Measurements from ENCODE around the gene CRACDL. TPM values are rescaled to one million over a fixed set of nuclear protein-coding genes. Genes with fewer than 3 reads are reported as not detected.

CRACDL gene
- total and polyA plus RNA-seq, 2 of the 13 experiments (the other 11 are each of a cell fraction or from before 2014, with no cell fraction given), result 0.15 to 0.26 TPM

DNA sequence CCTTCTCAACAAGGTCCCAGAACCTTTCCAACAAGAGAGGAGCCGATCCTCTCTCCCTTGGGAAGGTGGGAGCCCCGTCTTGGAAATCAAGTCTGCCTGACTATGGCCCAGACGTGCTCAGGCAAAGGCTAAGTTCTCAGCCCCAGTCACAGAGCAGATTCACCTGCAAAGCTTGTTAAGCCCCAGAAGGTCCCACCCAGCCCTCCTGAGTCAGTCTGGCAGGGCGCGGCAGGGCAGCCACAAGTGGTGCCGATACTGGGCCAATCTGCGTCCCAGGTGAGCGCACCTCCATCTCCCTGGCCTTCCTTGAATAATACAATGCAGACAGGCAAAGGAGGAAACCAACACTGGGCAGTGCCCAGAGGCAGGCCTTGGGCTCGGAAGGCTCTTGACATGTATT lies 15.0 kb downstream of the CRACDL start (continued):
- no peak for TF ChIP-seq ZNF75D (CRISPR knock-in tag; IDR thresholded peaks at IDR 0.05; ENCODE audit: borderline replicate concordance)
- TF ChIP-seq, protein P1, sequence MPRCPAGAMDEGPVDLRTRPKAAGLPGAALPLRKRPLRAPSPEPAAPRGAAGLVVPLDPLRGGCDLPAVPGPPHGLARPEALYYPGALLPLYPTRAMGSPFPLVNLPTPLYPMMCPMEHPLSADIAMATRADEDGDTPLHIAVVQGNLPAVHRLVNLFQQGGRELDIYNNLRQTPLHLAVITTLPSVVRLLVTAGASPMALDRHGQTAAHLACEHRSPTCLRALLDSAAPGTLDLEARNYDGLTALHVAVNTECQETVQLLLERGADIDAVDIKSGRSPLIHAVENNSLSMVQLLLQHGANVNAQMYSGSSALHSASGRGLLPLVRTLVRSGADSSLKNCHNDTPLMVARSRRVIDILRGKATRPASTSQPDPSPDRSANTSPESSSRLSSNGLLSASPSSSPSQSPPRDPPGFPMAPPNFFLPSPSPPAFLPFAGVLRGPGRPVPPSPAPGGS (CRISPR knock-in tag; IDR thresholded peaks at IDR 0.05), result no peak

DNA sequence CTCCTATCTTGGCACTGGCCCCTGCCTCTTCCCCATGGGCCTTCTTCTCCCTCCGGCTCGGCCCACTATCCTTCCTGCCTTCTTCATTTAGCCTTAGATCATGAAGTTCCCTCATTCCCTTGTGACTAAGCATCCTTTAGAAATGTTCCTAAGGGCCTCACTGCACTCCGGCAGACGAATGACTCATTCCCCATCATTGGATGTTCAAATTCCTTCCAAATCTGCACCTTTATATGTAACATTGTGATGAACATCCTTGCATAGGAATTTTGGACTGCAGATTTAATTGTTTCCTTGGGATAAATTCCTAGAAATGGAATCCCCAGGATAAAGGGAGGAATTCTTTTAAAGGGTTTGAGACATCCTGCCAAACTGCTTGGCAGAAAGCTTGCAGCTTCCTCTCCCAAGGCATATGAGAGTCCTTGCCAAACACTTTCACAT lies 19.0 kb downstream of the CRACDL start:
- H3K27me3 ChIP-seq (ENCODE audit: control insufficient read depth in 1 of 2, insufficient read depth in 2 of 2, low read length in 2 of 2), result peaks cover 1 to 46% of the 10 kb centered on the region in 2 experiments; a peak in 4 of 5 replicates
- WGBS (ENCODE audit: low lambda C conversion rate), result 13% methylated on average over 4 of the region's 4 CpGs
- no peak overlapping the region for H2AFZ ChIP-seq (ENCODE audit: low read length)
- no peak overlapping the region for H3K27ac ChIP-seq (ENCODE audit: extremely low read length, insufficient read depth, low read length)
- H3K9ac ChIP-seq (ENCODE audit: insufficient read depth, low read depth, low read length), result no peak overlapping the region
- no peak overlapping the region for H3K4me2 ChIP-seq (ENCODE audit: low read depth, low read length)
- TF ChIP-seq PRPF4 (IDR thresholded peaks at IDR 0.05; ENCODE audit: low read depth, low read length, poor library complexity, severe bottlenecking), result no peak
- H3K4me3 ChIP-seq (replicated peaks in 1 of 3; ENCODE audit: insufficient read depth in 1 of 3, low read depth in 2 of 3, low read length in 3 of 3), result no peak overlapping the region
- no peak for DNase-seq (ENCODE audit: low spot score)
- no TSS peak for BruUV-seq (replicated peaks)
- CTCF ChIA-PET (ENCODE audit: low intra/inter-chr PET ratio, low total read pairs), result no interaction called here
- no peaks in the 10 kb centered on the region for H4K20me1 ChIP-seq (ENCODE audit: insufficient read depth, low read length)
- POLR2A ChIA-PET, result no interaction called here
- intact Hi-C loops (cut with micrococcal nuclease; ENCODE audit: unreplicated experiment), result no loop called here
- in situ Hi-C loops (cut with HindIII; ENCODE audit: extremely low pct_ligation_motif_present, low pct_unique_long_range_greater_than_20kb), result no loop called here
- H3K79me2 ChIP-seq (ENCODE audit: insufficient read depth, low read length), result no peaks in the 10 kb centered on the region
- H3K36me3 ChIP-seq (replicated peaks in 1 of 2; ENCODE audit: control insufficient read depth in 1 of 2, insufficient read depth in 2 of 2, low read length in 2 of 2), result no peaks in the 10 kb centered on the region; a peak in 1 of 5 replicates
- peaks cover 7% of the 10 kb centered on the region for H3K4me1 ChIP-seq (ENCODE audit: insufficient read depth, low read length)
- no peaks in the 10 kb centered on the region for H3K9me3 ChIP-seq (ENCODE audit: low read length)
- no peak for ATAC-seq
- FAIRE-seq, result no peak

DNA sequence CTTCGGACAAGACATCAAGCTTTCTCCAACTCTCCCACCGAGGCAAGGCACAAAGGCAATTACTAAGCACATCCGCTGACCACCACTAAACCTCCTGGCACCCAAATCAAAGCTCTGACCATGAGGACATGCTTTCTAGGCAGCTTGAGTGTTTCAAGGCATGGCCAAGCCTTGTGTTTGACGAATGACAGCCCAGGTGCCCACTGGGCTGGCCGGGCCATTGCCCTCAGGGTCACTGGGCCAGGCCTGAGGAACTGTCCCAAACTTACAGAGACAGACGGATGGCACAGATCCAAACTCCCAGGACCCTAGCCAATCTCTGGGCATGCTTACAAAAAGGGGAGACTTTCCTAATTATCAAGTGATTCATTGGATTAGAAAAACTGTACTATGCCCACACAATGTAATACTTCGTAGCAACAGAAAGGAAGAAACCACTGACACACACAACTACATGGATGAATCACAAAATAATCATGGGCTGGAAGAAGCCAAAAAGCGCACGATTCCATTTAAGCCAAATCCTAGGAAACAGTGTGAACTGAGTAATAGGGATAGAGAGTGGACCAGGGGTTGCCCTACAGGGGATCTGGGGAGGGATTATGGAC lies 20.2 kb downstream of the CRACDL start:
- Histone ChIP-seq H2AFZ (ENCODE audit: low read length) (no peak overlapping the region), H3K4me2 (ENCODE audit: low read depth, low read length) (no peak overlapping the region), H3K27me3 (ENCODE audit: control insufficient read depth in 1 of 2, insufficient read depth in 2 of 2, low read length in 2 of 2) (peaks cover 1 to 52% of the 10 kb centered on the region in 2 experiments; a peak in 4 of 5 replicates), H3K4me1 (ENCODE audit: insufficient read depth, low read length) (peaks cover 19% of the 10 kb centered on the region), H3K4me3 (replicated peaks in 1 of 3; ENCODE audit: insufficient read depth in 1 of 3, low read depth in 2 of 3, low read length in 3 of 3) (no peak overlapping the region), H4K20me1 (ENCODE audit: insufficient read depth, low read length) (no peaks in the 10 kb centered on the region), H3K9ac (ENCODE audit: insufficient read depth, low read depth, low read length) (no peak overlapping the region), H3K36me3 (replicated peaks in 1 of 2; ENCODE audit: control insufficient read depth in 1 of 2, insufficient read depth in 2 of 2, low read length in 2 of 2) (no peaks in the 10 kb centered on the region; a peak in 1 of 5 replicates), H3K27ac (ENCODE audit: extremely low read length, insufficient read depth, low read length) (no peak overlapping the region), H3K9me3 (ENCODE audit: low read length) (no peaks in the 10 kb centered on the region), H3K79me2 (ENCODE audit: insufficient read depth, low read length) (no peaks in the 10 kb centered on the region)
- BruUV-seq (replicated peaks), result no TSS peak
- TF ChIP-seq ZNF543 (CRISPR knock-in tag; IDR thresholded peaks at IDR 0.05) (no peak), SAP130 (CRISPR knock-in tag; IDR thresholded peaks at IDR 0.05; ENCODE audit: low read depth) (no peak)
- CTCF ChIA-PET (ENCODE audit: low intra/inter-chr PET ratio, low total read pairs), result no interaction called here
- ATAC-seq (no peak), DNase-seq (ENCODE audit: low spot score) (no peak), FAIRE-seq (no peak)
- WGBS (ENCODE audit: low lambda C conversion rate), result 41% methylated on average over 9 of the region's 9 CpGs
- intact Hi-C loops (cut with micrococcal nuclease; ENCODE audit: unreplicated experiment), result no loop called here
- POLR2A ChIA-PET, result no interaction called here
- in situ Hi-C loops (cut with HindIII; ENCODE audit: extremely low pct_ligation_motif_present, low pct_unique_long_range_greater_than_20kb), result no loop called here
